Activated CD4-positive, alpha-beta T cell treated with anti-CD3 and anti-CD28 coated beads for 36 hours (primary cell): ENCODE data around the gene CXXC1. TPM values are rescaled to one million over a fixed set of nuclear protein-coding genes. Genes with fewer than 3 reads are reported as not detected.

Source experiments
- ATAC-seq: fragments of 200-7000 bp; cut with Tn5 transposase; one replicate; pipeline ENCODE4 v1.10.0; 2021; ENCODE audit warnings: mild to moderate bottlenecking, moderate library complexity
- CTCF ChIA-PET: fragments of 350-600 bp; sonication (Branson Sonifier 250); formaldehyde crosslinking; loops from one replicate; lab custom pipeline; 2021; ENCODE audit warnings: antibody characterized with exemption; lab: Charles Lee
- POLR2A ChIA-PET: fragments of 350-600 bp; sonication (Branson Sonifier 250); formaldehyde crosslinking; loops from one replicate; lab custom pipeline; 2021; ENCODE audit warnings: antibody characterized with exemption, inconsistent platforms; lab: Charles Lee
- DNase-seq: peaks from one replicate; pipeline ENCODE4 v3.0.0-alpha.2; 2020
- H3K27ac Mint-ChIP-seq: one replicate; pipeline ENCODE4 v1.8.0; 2021; ENCODE audit warnings: mixed read lengths
- H3K27me3 Mint-ChIP-seq: one replicate; pipeline ENCODE4 v1.8.0; 2021; ENCODE audit warnings: mixed read lengths
- H3K36me3 Mint-ChIP-seq: one replicate; pipeline ENCODE4 v1.8.0; 2021; ENCODE audit warnings: low read depth, mixed read lengths
- H3K4me1 Mint-ChIP-seq: one replicate; pipeline ENCODE4 v1.8.0; 2021; ENCODE audit warnings: mixed read lengths
- H3K4me3 Mint-ChIP-seq: one replicate; pipeline ENCODE4 v1.8.0; 2021; ENCODE audit warnings: mild to moderate bottlenecking, moderate library complexity, mixed read lengths
- H3K9me3 Mint-ChIP-seq: one replicate; pipeline ENCODE4 v1.8.0; 2021; ENCODE audit warnings: low read depth, mixed read lengths
- intact Hi-C, 2 experiments: fragments of 100-400 bp; cut with DNase I in 1 of 2; cut with micrococcal nuclease in 1 of 2; formaldehyde crosslinking; loops; one replicate each; pipeline versions ENCODE4 v1.14.2 to v1.15.1; 2022 to 2024; cut with DNase I, micrococcal nuclease
- total RNA-seq, 2 experiments: library from RNA; stranded (reverse); gene quantifications; one replicate each; pipeline ENCODE4 v1.2.3, GENCODE V29; 2021

Gene CXXC1
- total RNA-seq, 2 experiments from 2014 or later = 68.6 to 80.0 TPM

- peaks cover 4% of the 10 kb centered on the region for H3K36me3 Mint-ChIP-seq
Observed at GRCh38 chr18:50240080-50240563, 47.4 kb downstream of the CXXC1 start.

DNA sequence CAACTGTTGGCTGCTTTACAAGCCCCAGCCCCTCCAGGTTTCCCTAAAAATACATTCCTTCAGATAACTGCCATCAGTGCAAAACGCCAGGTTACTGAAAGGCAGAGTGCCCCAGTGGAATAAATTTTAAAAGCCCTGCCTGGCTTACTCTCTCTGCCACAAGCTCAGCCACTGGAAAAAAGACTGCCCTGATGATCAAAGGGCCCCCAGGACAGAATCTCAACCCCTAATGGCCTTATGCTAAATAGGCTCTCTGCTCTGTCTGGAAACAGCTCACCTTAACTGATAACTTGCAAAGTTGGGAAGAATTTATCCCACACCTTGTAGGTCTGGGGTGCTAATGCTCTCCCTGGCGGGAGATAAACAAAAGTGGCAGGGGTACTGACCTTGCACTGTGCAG is 55.1 kb downstream of the CXXC1 start:
- Mint-ChIP-seq H3K27me3 (peaks cover 19% of the 10 kb centered on the region), H3K4me1 (peaks cover 8% of the 10 kb centered on the region), H3K27ac (no peak overlapping the region), H3K36me3 (no peaks in the 10 kb centered on the region), H3K4me3 (no peak overlapping the region), H3K9me3 (no peaks in the 10 kb centered on the region)
- ChIA-PET POLR2A (no interaction called here), CTCF (interaction anchor here (0.7 to 2.7 kb wide), 2 partner anchors 70 to 125 kb away, joined by 3 to 7 read pairs; no protein-coding TSS in a partner anchor)
- ATAC-seq (no peak), DNase-seq (no peak)
- intact Hi-C loops = no loop called here

More at GRCh38 chr18:50240080-50240563, 47.4 kb downstream of the CXXC1 start:
- intact Hi-C loops = loop anchor here in 1 of 2 experiments (1.0 kb wide), 1 partner anchor 21 kb away; no protein-coding TSS in a partner anchor
- POLR2A ChIA-PET = no interaction called here
- ATAC-seq (peak; percentile 70), DNase-seq (peak; percentile 25)
- H3K9me3 Mint-ChIP-seq = peaks cover 15% of the 10 kb centered on the region
- peaks cover 7% of the 10 kb centered on the region for H3K4me1 Mint-ChIP-seq
- CTCF ChIA-PET = interaction anchor here (0.6 to 1.4 kb wide), 2 partner anchors 102 to 117 kb away, joined by 3 to 4 read pairs; no protein-coding TSS in a partner anchor
- peaks cover 2% of the 10 kb centered on the region for H3K27me3 Mint-ChIP-seq
- no peak overlapping the region for H3K4me3 Mint-ChIP-seq
- no peak overlapping the region for H3K27ac Mint-ChIP-seq

Other genes starting within 250 kb of the CXXC1 start
- gene MYO5B, start 92.5 kb downstream of the CXXC1 start, total RNA-seq = under 1 TPM; 0.18 to 0.23 TPM
- under 1 TPM; 0.37 to 0.44 TPM for gene CFAP53, start 21.2 kb downstream of the CXXC1 start, total RNA-seq
- 10 to 100 TPM; 62.2 to 70.5 TPM for gene MBD1, start 6.2 kb downstream of the CXXC1 start, total RNA-seq
- gene SKA1, start 87.4 kb upstream of the CXXC1 start, total RNA-seq = 10 to 100 TPM; 38.6 to 48.3 TPM